OCI-LY1 (cell line): ENCODE data around the gene PPP1R27.

ENCODE experiments used
- H2AFZ ChIP-seq: fragments of 200-600 bp; sonication (generic), shearing (Covaris generic); 2 replicates; pipeline ENCODE4 v1.6.0; 2014; ENCODE audit warnings: antibody characterized with exemption, mild to moderate bottlenecking, low read length
- H3F3A ChIP-seq: fragments of 200-600 bp; sonication (generic), shearing (Covaris generic); 2 replicates; pipeline ENCODE4 v1.6.0; 2014; ENCODE audit warnings: mild to moderate bottlenecking, antibody characterized with exemption, low read length, moderate library complexity; ENCODE audit not compliant: insufficient read depth
- H3K27ac ChIP-seq: fragments of 200-600 bp; sonication (generic); 2 replicates; pipeline ENCODE4 v1.5.1; 2014; ENCODE audit warnings: low read length, mixed run types, mild to moderate bottlenecking, low read depth; ENCODE audit not compliant: poor library complexity, severe bottlenecking
- H3K27me3 ChIP-seq: fragments of 200-600 bp; sonication (generic); 2 replicates; pipeline ENCODE4 v1.6.0; 2014; ENCODE audit warnings: antibody characterized with exemption, mild to moderate bottlenecking, low read length, moderate library complexity; ENCODE audit not compliant: insufficient read depth
- H3K36me3 ChIP-seq: fragments of 200-600 bp; sonication (generic); 2 replicates; pipeline ENCODE4 v1.6.1; 2014; ENCODE audit warnings: mild to moderate bottlenecking, antibody characterized with exemption, low read length, moderate library complexity, mixed read lengths; ENCODE audit not compliant: insufficient read depth
- H3K4me1 ChIP-seq: fragments of 200-600 bp; sonication (generic); 2 replicates; pipeline ENCODE4 v1.5.1; 2014; ENCODE audit warnings: mild to moderate bottlenecking, low read length, moderate library complexity; ENCODE audit not compliant: insufficient read depth, severe bottlenecking
- H3K4me2 ChIP-seq: fragments of 200-600 bp; sonication (generic), shearing (Covaris generic); 2 replicates; pipeline ENCODE4 v1.6.1; 2014; ENCODE audit warnings: low read length
- H3K4me3 ChIP-seq: fragments of 200-600 bp; sonication (generic); 2 replicates; pipeline ENCODE4 v1.5.1; 2014; ENCODE audit warnings: low read length, low read depth, mild to moderate bottlenecking, mixed read lengths; ENCODE audit not compliant: poor library complexity, severe bottlenecking
- H3K79me2 ChIP-seq: fragments of 200-600 bp; shearing (Covaris generic); 2 replicates; pipeline ENCODE4 v1.6.1; 2016; ENCODE audit warnings: mixed run types, low read length, mixed read lengths; ENCODE audit not compliant: insufficient read depth
- H3K9ac ChIP-seq: fragments of 200-600 bp; sonication (generic), shearing (Covaris generic); 2 replicates; pipeline ENCODE4 v1.6.1; 2014; ENCODE audit warnings: mild to moderate bottlenecking, low read length, mixed read lengths
- H3K9me2 ChIP-seq: fragments of 200-600 bp; sonication (generic), shearing (Covaris generic); 2 replicates; pipeline ENCODE4 v1.6.1; 2014; ENCODE audit warnings: low read depth, mild to moderate bottlenecking, low read length, mixed read lengths
- H3K9me3 ChIP-seq: fragments of 200-600 bp; shearing (Covaris generic); 2 replicates; pipeline ENCODE4 v1.6.1; 2014; ENCODE audit warnings: low read length, mixed read lengths
- H4K20me1 ChIP-seq: fragments of 200-600 bp; sonication (generic), shearing (Covaris generic); 2 replicates; pipeline ENCODE4 v1.6.0; 2016; ENCODE audit warnings: mild to moderate bottlenecking, low read length; ENCODE audit not compliant: insufficient read depth
- EZH2 ChIP-seq: fragments of 200-600 bp; sonication (generic), shearing (Covaris generic); IDR thresholded peaks from 2 replicates; pipeline ENCODE4 v1.8.0; 2017; ENCODE audit warnings: borderline replicate concordance, mixed run types, mild to moderate bottlenecking, antibody characterized with exemption, low read length, moderate library complexity, mixed read lengths
- TF ChIP-seq, protein P1 (sequence below): fragments of 200-600 bp; sonication (generic), shearing (Covaris generic); IDR thresholded peaks from 2 replicates; pipeline ENCODE4 v1.5.1; 2017; ENCODE audit warnings: mild to moderate bottlenecking, antibody characterized with exemption, low read length, moderate library complexity, mixed read lengths

Gene PPP1R27

DNA sequence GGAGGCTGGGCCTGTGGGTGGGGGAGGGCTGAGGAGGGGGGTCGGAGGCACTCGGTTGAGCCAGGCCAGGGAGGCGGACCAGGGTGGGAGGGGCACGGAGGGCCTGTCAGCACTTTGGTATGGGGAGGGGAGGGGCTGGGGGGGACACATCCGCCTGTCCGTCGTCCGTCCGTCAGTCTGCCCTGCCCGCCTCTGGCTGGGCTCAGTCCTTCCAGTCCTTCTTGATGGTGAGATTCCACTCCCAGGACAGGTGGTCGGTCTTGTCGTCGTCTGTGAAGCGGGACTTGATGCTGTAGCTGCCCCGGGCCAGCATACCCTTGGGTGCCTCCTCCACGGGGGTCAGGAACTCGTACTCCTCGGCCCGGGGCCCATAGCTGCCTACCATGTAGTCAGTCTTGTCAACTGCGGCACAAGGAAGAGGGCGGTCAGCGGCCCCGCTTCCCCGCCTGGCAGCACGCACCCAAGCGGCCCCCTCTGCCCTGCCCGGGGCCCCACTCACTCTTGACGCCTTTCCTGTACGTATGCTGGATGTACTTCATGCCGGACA, 33.9 kb upstream of the PPP1R27 start:
- Histone ChIP-seq H3K9ac (peak overlapping the region; percentile 7; the same call in 1 of the 2 replicates), H3K9me3 (no peaks in the 10 kb centered on the region), H4K20me1 (no peaks in the 10 kb centered on the region), H3F3A (no peaks in the 10 kb centered on the region), H3K4me3 (peak overlapping the region; percentile 98), H3K79me2 (peaks cover 5% of the 10 kb centered on the region; the same call in 1 of the 2 replicates), H3K27ac (peak overlapping the region; percentile 81), H2AFZ (no peak overlapping the region), H3K9me2 (no peaks in the 10 kb centered on the region), H3K36me3 (peaks cover 51% of the 10 kb centered on the region), H3K27me3 (no peaks in the 10 kb centered on the region), H3K4me2 (peak overlapping the region; percentile 86), H3K4me1 (peaks cover 72% of the 10 kb centered on the region)
- TF ChIP-seq, protein P1, sequence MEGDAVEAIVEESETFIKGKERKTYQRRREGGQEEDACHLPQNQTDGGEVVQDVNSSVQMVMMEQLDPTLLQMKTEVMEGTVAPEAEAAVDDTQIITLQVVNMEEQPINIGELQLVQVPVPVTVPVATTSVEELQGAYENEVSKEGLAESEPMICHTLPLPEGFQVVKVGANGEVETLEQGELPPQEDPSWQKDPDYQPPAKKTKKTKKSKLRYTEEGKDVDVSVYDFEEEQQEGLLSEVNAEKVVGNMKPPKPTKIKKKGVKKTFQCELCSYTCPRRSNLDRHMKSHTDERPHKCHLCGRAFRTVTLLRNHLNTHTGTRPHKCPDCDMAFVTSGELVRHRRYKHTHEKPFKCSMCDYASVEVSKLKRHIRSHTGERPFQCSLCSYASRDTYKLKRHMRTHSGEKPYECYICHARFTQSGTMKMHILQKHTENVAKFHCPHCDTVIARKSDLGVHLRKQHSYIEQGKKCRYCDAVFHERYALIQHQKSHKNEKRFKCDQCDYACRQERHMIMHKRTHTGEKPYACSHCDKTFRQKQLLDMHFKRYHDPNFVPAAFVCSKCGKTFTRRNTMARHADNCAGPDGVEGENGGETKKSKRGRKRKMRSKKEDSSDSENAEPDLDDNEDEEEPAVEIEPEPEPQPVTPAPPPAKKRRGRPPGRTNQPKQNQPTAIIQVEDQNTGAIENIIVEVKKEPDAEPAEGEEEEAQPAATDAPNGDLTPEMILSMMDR = no peak
- no peak for TF ChIP-seq EZH2

DNA sequence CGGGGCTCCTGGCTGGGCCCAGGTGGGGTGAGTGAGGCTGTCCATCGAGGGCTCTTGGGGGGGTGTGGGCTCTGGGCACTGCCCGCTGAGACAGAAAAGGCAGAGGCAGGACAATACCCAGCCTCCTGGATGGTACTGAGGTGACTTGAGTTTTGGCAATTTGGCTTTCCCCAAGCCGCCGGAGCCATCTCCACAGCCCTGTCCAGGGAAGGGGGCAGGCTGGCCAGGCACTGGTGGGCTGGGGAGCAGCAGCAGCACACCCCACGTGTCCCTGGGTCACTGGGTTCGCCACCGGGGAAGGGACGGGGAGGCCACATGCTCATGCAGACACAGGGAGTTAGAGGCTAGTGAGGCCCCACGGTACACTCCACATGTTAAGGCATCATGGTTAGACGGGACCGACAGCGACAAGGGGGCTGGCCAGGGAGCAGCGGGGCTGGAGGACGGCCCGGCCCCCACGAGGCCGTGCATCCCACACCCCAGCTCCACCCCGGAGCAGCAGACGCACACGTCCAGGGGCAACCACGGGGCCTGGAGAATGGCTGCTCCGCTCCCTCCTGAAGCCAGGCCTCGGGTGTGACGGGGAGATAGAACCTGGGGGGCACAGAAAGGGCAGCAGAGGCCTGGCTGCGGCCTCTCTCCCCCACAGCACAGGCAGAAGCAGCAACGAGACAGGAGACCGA, 33.3 kb upstream of the PPP1R27 start:
- peaks cover 69% of the 10 kb centered on the region for H3K4me1 ChIP-seq
- TF ChIP-seq, protein P1 = no peak
- TF ChIP-seq EZH2 = no peak
- H3K4me3 ChIP-seq = no peak overlapping the region
- peak overlapping the region; percentile 81 for H3K27ac ChIP-seq
- H3K9me2 ChIP-seq = no peaks in the 10 kb centered on the region
- H4K20me1 ChIP-seq = no peaks in the 10 kb centered on the region
- peaks cover 57% of the 10 kb centered on the region for H3K36me3 ChIP-seq
- no peaks in the 10 kb centered on the region for H3K9me3 ChIP-seq
- H3K27me3 ChIP-seq = no peaks in the 10 kb centered on the region
- H2AFZ ChIP-seq = no peak overlapping the region
- H3K9ac ChIP-seq = peak overlapping the region; percentile 31; the same call in 1 of the 2 replicates
- peaks cover 5% of the 10 kb centered on the region; the same call in 1 of the 2 replicates for H3K79me2 ChIP-seq
- H3F3A ChIP-seq = no peaks in the 10 kb centered on the region
- peak overlapping the region; percentile 12; the same call in 1 of the 2 replicates for H3K4me2 ChIP-seq

DNA sequence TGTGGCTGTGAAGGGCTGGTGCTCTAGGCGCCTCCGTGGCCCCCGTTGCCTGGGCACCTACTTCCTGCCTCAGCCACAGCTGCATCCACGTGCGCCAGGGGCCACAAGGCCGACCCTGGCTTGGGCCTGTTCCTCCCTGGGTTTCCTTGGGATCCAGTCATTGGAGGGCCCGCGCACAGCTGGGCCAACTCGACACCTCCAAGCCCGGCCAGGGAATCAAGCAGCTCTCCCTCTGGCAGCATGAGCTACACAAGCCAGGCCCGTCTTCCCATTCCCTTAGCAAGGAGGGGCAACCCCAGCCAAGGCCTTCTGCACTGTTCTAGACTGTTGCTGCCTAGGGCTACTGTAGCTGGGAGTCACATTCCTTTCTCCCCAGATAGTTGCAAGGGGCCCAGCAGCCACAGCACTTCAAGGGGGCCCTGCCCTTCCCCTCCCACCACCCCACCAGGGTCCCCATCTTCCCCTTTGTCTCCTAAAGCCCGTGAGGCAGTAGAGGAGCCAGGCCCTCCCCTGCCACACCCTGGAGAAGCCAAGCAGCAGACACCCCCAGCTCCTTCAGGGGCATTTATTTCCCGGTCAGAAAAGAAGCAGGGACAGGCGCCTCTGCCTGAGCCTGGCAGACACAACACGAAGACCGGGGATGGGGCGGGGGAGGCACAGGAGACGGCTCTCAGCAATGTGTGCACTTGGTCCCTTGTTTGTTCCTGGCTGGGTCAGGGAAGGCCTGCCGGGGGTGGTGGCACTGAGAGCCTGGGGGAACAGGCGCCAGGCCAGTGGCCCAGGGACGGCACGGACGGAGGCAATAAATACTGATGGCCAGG, 32.5 kb upstream of the PPP1R27 start:
- Histone ChIP-seq H2AFZ (no peak overlapping the region), H3K27me3 (no peaks in the 10 kb centered on the region), H3K4me1 (peaks cover 69% of the 10 kb centered on the region), H3F3A (no peaks in the 10 kb centered on the region), H3K36me3 (peaks cover 65% of the 10 kb centered on the region), H3K9me2 (no peaks in the 10 kb centered on the region), H3K9me3 (no peaks in the 10 kb centered on the region), H3K4me3 (no peak overlapping the region), H3K79me2 (peaks cover 5% of the 10 kb centered on the region; the same call in 1 of the 2 replicates), H3K9ac (peak overlapping the region; percentile 31; the same call in 1 of the 2 replicates), H4K20me1 (no peaks in the 10 kb centered on the region), H3K4me2 (peak overlapping the region; percentile 12; the same call in 1 of the 2 replicates), H3K27ac (peak overlapping the region; percentile 81)
- no peak for TF ChIP-seq EZH2
- TF ChIP-seq, protein P1 = no peak
